PC-3 (cell line): ENCODE results near the gene IL31. TPM values are rescaled to one million over a fixed set of nuclear protein-coding genes. Genes with fewer than 3 reads are reported as not detected.

Experiments used
- ATAC-seq: fragments of 200-7000 bp; cut with Tn5 transposase; 2 replicates; pipeline ENCODE4 v1.9.1; 2020; ENCODE audit warnings: mild to moderate bottlenecking, moderate library complexity
- BruUV-seq: library from RNA; stranded (reverse); fragments of 400-500 nt; replicated peaks from 2 replicates; lab custom pipeline; 2021; lab: Mats Ljungman, UMichigan
- CTCF ChIA-PET: fragments of 300-600 bp; sonication (Branson Sonifier 250); formaldehyde crosslinking; loops from one replicate; lab custom pipeline; 2022; ENCODE audit warnings: antibody characterized with exemption; lab: Charles Lee
- POLR2A ChIA-PET: fragments of 300-600 bp; sonication (Branson Sonifier 250); formaldehyde crosslinking; loops from one replicate; lab custom pipeline; 2022; ENCODE audit warnings: antibody characterized with exemption; ENCODE audit not compliant: unreplicated experiment; lab: Charles Lee
- DNase-seq: peaks from one replicate; pipeline ENCODE4 v3.0.0-alpha.2; 2015
- H2AFZ ChIP-seq: fragments of 300-600 bp; sonication (generic); 2 replicates; pipeline ENCODE4 v1.6.0; 2016; ENCODE audit warnings: antibody characterized with exemption, low read length
- H3F3A ChIP-seq: fragments of 300-600 bp; sonication (generic); one replicate; pipeline ENCODE4 v1.6.0; 2017; ENCODE audit warnings: antibody characterized with exemption, low read length, control low read depth, mild to moderate bottlenecking; ENCODE audit not compliant: unreplicated experiment
- H3K27ac ChIP-seq: fragments of 300-600 bp; sonication (generic); 2 replicates; pipeline ENCODE4 v1.5.1; 2016; ENCODE audit warnings: mild to moderate bottlenecking, low read length
- H3K27me3 ChIP-seq: fragments of 300-600 bp; sonication (generic); 2 replicates; pipeline ENCODE4 v1.6.1; 2016; ENCODE audit warnings: low read length, mixed read lengths
- H3K36me3 ChIP-seq: fragments of 300-600 bp; sonication (generic); 2 replicates; pipeline ENCODE4 v1.6.1; 2016; ENCODE audit warnings: low read depth, mixed run types, low read length, mixed read lengths
- H3K4me1 ChIP-seq: fragments of 300-600 bp; sonication (generic); 2 replicates; pipeline ENCODE4 v1.5.1; 2016; ENCODE audit warnings: low read length; ENCODE audit not compliant: insufficient read depth
- H3K4me2 ChIP-seq: fragments of 300-600 bp; sonication (generic); 2 replicates; pipeline ENCODE4 v1.6.0; 2016; ENCODE audit warnings: low read length
- H3K4me3 ChIP-seq: fragments of 300-600 bp; sonication (generic); 2 replicates; pipeline ENCODE4 v1.5.1; 2016; ENCODE audit warnings: mild to moderate bottlenecking, low read length, mixed read lengths
- H3K79me2 ChIP-seq: fragments of 300-600 bp; sonication (generic); 2 replicates; pipeline ENCODE4 v1.6.1; 2017; ENCODE audit warnings: low read length, mixed read lengths
- H3K9ac ChIP-seq: fragments of 300-600 bp; sonication (generic); 2 replicates; pipeline ENCODE4 v1.6.0; 2016; ENCODE audit warnings: mild to moderate bottlenecking, low read length
- H3K9me2 ChIP-seq: fragments of 300-600 bp; sonication (generic); replicated peaks from 2 replicates; pipeline ENCODE4 v1.6.1; 2016; ENCODE audit warnings: mixed run types, low read length, mixed read lengths
- H3K9me3 ChIP-seq: fragments of 300-600 bp; sonication (generic); 2 replicates; pipeline ENCODE4 v1.6.1; 2016; ENCODE audit warnings: low read length, mixed read lengths
- H4K20me1 ChIP-seq: fragments of 300-600 bp; sonication (generic); 2 replicates; pipeline ENCODE4 v1.6.1; 2016; ENCODE audit warnings: low read length, mixed read lengths
- CTCF ChIP-seq: fragments of 300-600 bp; sonication (generic); conservative IDR thresholded peaks from 2 replicates; pipeline ENCODE4 v1.5.1; 2017; ENCODE audit warnings: antibody characterized with exemption, low read depth, mild to moderate bottlenecking, low read length
- EZH2 ChIP-seq: fragments of 300-600 bp; sonication (generic); IDR thresholded peaks from one replicate; pipeline ENCODE4 v1.6.1; 2017; ENCODE audit warnings: antibody characterized with exemption, mild to moderate bottlenecking, low read length; ENCODE audit not compliant: unreplicated experiment
- EZH2phosphoT487 ChIP-seq: fragments of 300-600 bp; sonication (generic); IDR thresholded peaks from 2 replicates; pipeline ENCODE4 v1.6.1; 2018; ENCODE audit warnings: mild to moderate bottlenecking, antibody characterized with exemption, low read length, borderline replicate concordance
- intact Hi-C: fragments of 100-400 bp; cut with micrococcal nuclease; formaldehyde crosslinking; loops from 2 replicates; pipeline ENCODE4 v1.9.0; 2023
- total RNA-seq: library from RNA; depleted of rRNA; stranded (reverse); fragments of >200 nt; gene quantifications from 2 replicates; pipeline ENCODE4 v1.2.3, GENCODE V29; 2014

Gene IL31
- total RNA-seq, 1 experiment from 2014 or later = not detected

GRCh38 chr12:122166422-122167349, 7.3 kb downstream of the IL31 start:
- POLR2A ChIA-PET = no interaction called here

GRCh38 chr12:122162976-122163375, 11.0 kb downstream of the IL31 start:
- Histone ChIP-seq H3K9me2 (no peaks in the 10 kb centered on the region), H2AFZ (no peak overlapping the region), H3K4me1 (no peaks in the 10 kb centered on the region), H3K4me2 (no peak overlapping the region), H3K27me3 (no peaks in the 10 kb centered on the region), H3K9me3 (no peaks in the 10 kb centered on the region), H3K9ac (no peak overlapping the region), H3F3A (no peaks in the 10 kb centered on the region), H3K4me3 (no peak overlapping the region), H3K36me3 (no peaks in the 10 kb centered on the region), H3K27ac (no peak overlapping the region), H3K79me2 (no peaks in the 10 kb centered on the region), H4K20me1 (no peaks in the 10 kb centered on the region)
- BruUV-seq = no TSS peak
- DNase-seq (no peak), ATAC-seq (no peak)
- ChIA-PET POLR2A (no interaction called here), CTCF (no interaction called here)
- intact Hi-C loops = no loop called here
- TF ChIP-seq EZH2phosphoT487 (no peak), EZH2 (no peak), CTCF (no peak)

More at GRCh38 chr12:122166422-122167349, 7.3 kb downstream of the IL31 start:
- H3K9me3 ChIP-seq = no peaks in the 10 kb centered on the region
- no peak overlapping the region for H2AFZ ChIP-seq
- no peaks in the 10 kb centered on the region for H3K27me3 ChIP-seq
- CTCF ChIA-PET = no interaction called here
- no peak overlapping the region for H3K4me2 ChIP-seq
- H4K20me1 ChIP-seq = no peaks in the 10 kb centered on the region
- BruUV-seq = no TSS peak
- H3K9me2 ChIP-seq = no peaks in the 10 kb centered on the region
- H3K4me1 ChIP-seq = no peaks in the 10 kb centered on the region
- no peak for DNase-seq
- TF ChIP-seq EZH2 = no peak
- TF ChIP-seq CTCF = no peak
- no peak for TF ChIP-seq EZH2phosphoT487
- no peak overlapping the region for H3K4me3 ChIP-seq
- H3K9ac ChIP-seq = no peak overlapping the region
- H3F3A ChIP-seq = no peaks in the 10 kb centered on the region
- no peak for ATAC-seq
- intact Hi-C loops = no loop called here
- H3K27ac ChIP-seq = no peak overlapping the region
- no peaks in the 10 kb centered on the region for H3K79me2 ChIP-seq
- H3K36me3 ChIP-seq = no peaks in the 10 kb centered on the region

GRCh38 chr12:122161682-122162081, 12.3 kb downstream of the IL31 start:
- ATAC-seq (no peak), DNase-seq (no peak)
- Histone ChIP-seq H3K9ac (no peak overlapping the region), H3K9me3 (no peaks in the 10 kb centered on the region), H3K9me2 (no peaks in the 10 kb centered on the region), H3K27me3 (no peaks in the 10 kb centered on the region), H3K4me2 (no peak overlapping the region), H3K4me1 (no peaks in the 10 kb centered on the region), H2AFZ (no peak overlapping the region), H3F3A (no peaks in the 10 kb centered on the region), H3K27ac (no peak overlapping the region), H3K36me3 (no peaks in the 10 kb centered on the region), H3K4me3 (no peak overlapping the region), H4K20me1 (no peaks in the 10 kb centered on the region), H3K79me2 (no peaks in the 10 kb centered on the region)
- no peak for TF ChIP-seq EZH2phosphoT487
- TF ChIP-seq EZH2 = no peak
- no peak for TF ChIP-seq CTCF
- intact Hi-C loops = no loop called here
- BruUV-seq = no TSS peak
- CTCF ChIA-PET = no interaction called here
- POLR2A ChIA-PET = no interaction called here
